Endothelial cell of umbilical vein (primary cell): ENCODE data around the gene CD81. TPM values are rescaled to one million over a fixed set of nuclear protein-coding genes. Genes with fewer than 3 reads are reported as not detected.

ENCODE experiments used
- BruUV-seq: library from RNA; stranded (reverse); fragments of 400-500 nt; replicated peaks from 2 replicates; lab custom pipeline; 2021; lab: Mats Ljungman, UMichigan
- CTCF ChIA-PET: fragments of 300-600, 350-600 bp; sonication (Branson Sonifier 250); formaldehyde crosslinking; loops from one replicate; lab custom pipeline; 2021; ENCODE audit warnings: antibody characterized with exemption, inconsistent platforms; lab: Charles Lee
- POLR2A ChIA-PET: fragments of 300-600, 350-600 bp; sonication (Branson Sonifier 250); formaldehyde crosslinking; loops from one replicate; lab custom pipeline; 2021; ENCODE audit warnings: antibody characterized with exemption, inconsistent platforms; lab: Charles Lee
- DNase-seq: peaks from one replicate; pipeline ENCODE4 v3.0.0-alpha.2; 2011; ENCODE audit warnings: low read depth, low spot score
- FAIRE-seq: peaks from 2 replicates; lab custom pipeline; 2011; peaks lifted over from hg19 to GRCh38; lab: Jason Lieb, UNC
- H2AFZ ChIP-seq: 2 replicates; pipeline ENCODE4 v1.6.0; 2012; ENCODE audit warnings: low read depth, low read length, control low read depth, inconsistent platforms
- H3K27ac ChIP-seq: 2 replicates; pipeline ENCODE4 v1.5.1; 2011; ENCODE audit warnings: low read depth, mild to moderate bottlenecking, control low read depth, low read length, moderate library complexity; ENCODE audit not compliant: insufficient read depth
- H3K27me3 ChIP-seq, 2 experiments: 2 replicates each; pipeline versions ENCODE4 v1.6.0 to v1.6.1; 2011; ENCODE audit warnings: low read length in 2 of 2, mixed read lengths in 1 of 2; ENCODE audit not compliant: control insufficient read depth in 2 of 2, insufficient read depth in 2 of 2
- H3K36me3 ChIP-seq, 2 experiments: 2 replicates in 1 of 2; 3 replicates in 1 of 2; pipeline ENCODE4 v1.5.1; 2011; ENCODE audit warnings: low read length in 2 of 2, mild to moderate bottlenecking in 1 of 2, moderate library complexity in 1 of 2; ENCODE audit not compliant: control insufficient read depth in 2 of 2, insufficient read depth in 2 of 2; ENCODE audit errors: extremely low read depth in 1 of 2
- H3K4me1 ChIP-seq: 3 replicates; pipeline ENCODE4 v1.5.1; 2011; ENCODE audit warnings: mild to moderate bottlenecking, low read length; ENCODE audit not compliant: control insufficient read depth, insufficient read depth; ENCODE audit errors: extremely low read depth
- H3K4me2 ChIP-seq: 2 replicates; pipeline ENCODE4 v1.6.1; 2011; ENCODE audit warnings: low read length, control low read depth, mixed read lengths; ENCODE audit not compliant: insufficient read depth
- H3K4me3 ChIP-seq, 3 experiments: fragments of 200-600 bp in 1 of 3; sonication (generic), shearing (Covaris generic) in 1 of 3; replicated peaks in 1 of 3; 2 replicates each; pipeline ENCODE4 v1.5.1; 2011 to 2016; ENCODE audit warnings: control low read depth in 3 of 3, low read length in 3 of 3, mild to moderate bottlenecking in 2 of 3, inconsistent platforms in 1 of 3, low read depth in 1 of 3, moderate library complexity in 1 of 3; ENCODE audit not compliant: insufficient read depth in 1 of 3
- H3K79me2 ChIP-seq: 2 replicates; pipeline ENCODE4 v1.6.0; 2012; ENCODE audit warnings: low read length, inconsistent platforms; ENCODE audit not compliant: control insufficient read depth, insufficient read depth
- H3K9ac ChIP-seq: replicated peaks from 2 replicates; pipeline ENCODE3; 2011; ENCODE audit warnings: low read length, control low read depth; ENCODE audit not compliant: insufficient read depth; ENCODE audit errors: extremely low read depth
- H3K9me1 ChIP-seq: replicated peaks from 3 replicates; pipeline ENCODE4 v1.6.0; 2011; ENCODE audit warnings: mild to moderate bottlenecking, low read length; ENCODE audit not compliant: control insufficient read depth, insufficient read depth; ENCODE audit errors: extremely low read depth
- H3K9me3 ChIP-seq: replicated peaks from 2 replicates; pipeline ENCODE4 v1.5.1; 2012; ENCODE audit warnings: low read length, inconsistent platforms; ENCODE audit not compliant: control insufficient read depth, insufficient read depth
- H4K20me1 ChIP-seq: replicated peaks from 2 replicates; pipeline ENCODE3; 2011; ENCODE audit warnings: mild to moderate bottlenecking, low read length; ENCODE audit not compliant: control insufficient read depth, insufficient read depth; ENCODE audit errors: extremely low read depth
- CTCF ChIP-seq, 2 donors: IDR thresholded peaks; 1 replicate in 1 of 2; 2 replicates in 1 of 2; pipeline ENCODE4 v1.5.1; 2011; ENCODE audit warnings: low read length in 2 of 2, mild to moderate bottlenecking in 2 of 2, moderate library complexity in 2 of 2, control low read depth in 1 of 2, inconsistent platforms in 1 of 2, low read depth in 1 of 2; ENCODE audit not compliant: insufficient read depth in 1 of 2; ENCODE audit errors: extremely low read depth in 1 of 2
- EZH2 ChIP-seq: IDR thresholded peaks from 2 replicates; pipeline ENCODE4 v1.6.1; 2012; ENCODE audit warnings: borderline replicate concordance, low read depth, mild to moderate bottlenecking, moderate library complexity, low read length, inconsistent platforms; ENCODE audit not compliant: severe bottlenecking
- FOS ChIP-seq: IDR thresholded peaks from 2 replicates; pipeline ENCODE4 v1.6.1; 2011; ENCODE audit warnings: mild to moderate bottlenecking, low read length, moderate library complexity, borderline replicate concordance; ENCODE audit not compliant: insufficient read depth
- GATA2 ChIP-seq: IDR thresholded peaks from 2 replicates; pipeline ENCODE4 v1.7.0; 2011; ENCODE audit warnings: low read depth, mild to moderate bottlenecking, moderate library complexity, mixed read lengths, low read length; ENCODE audit not compliant: insufficient read length, insufficient read depth
- JUN ChIP-seq: IDR thresholded peaks from 2 replicates; pipeline ENCODE4 v1.6.1; 2011; ENCODE audit warnings: borderline replicate concordance, low read depth; ENCODE audit not compliant: insufficient read length, insufficient read depth
- MAX ChIP-seq: IDR thresholded peaks from 2 replicates; pipeline ENCODE4 v1.6.1; 2011; ENCODE audit not compliant: insufficient read depth, insufficient read length
- MYC ChIP-seq: IDR thresholded peaks from one replicate; pipeline ENCODE4 v1.6.1; 2011; ENCODE audit warnings: mild to moderate bottlenecking, low read depth, low read length
- POLR2A ChIP-seq: IDR thresholded peaks from 2 replicates; pipeline ENCODE4 v1.6.1; 2012; ENCODE audit warnings: low read depth, mild to moderate bottlenecking, control low read depth, low read length
- POLR2AphosphoS5 ChIP-seq: IDR thresholded peaks from 2 replicates; pipeline ENCODE4 v1.6.1; 2012; ENCODE audit warnings: low read depth, mild to moderate bottlenecking, control low read depth, low read length, moderate library complexity; ENCODE audit not compliant: insufficient read depth
- dilution Hi-C: fragments of 300-500 bp; cut with MboI; formaldehyde crosslinking; loops from one replicate; pipeline ENCODE4 v1.15.0; 2019; ENCODE audit warnings: low sequenced_read_pairs; ENCODE audit not compliant: extremely low pct_ligation_motif_present
- intact Hi-C: fragments of 100-400 bp; cut with micrococcal nuclease; formaldehyde crosslinking; loops from one replicate; pipeline ENCODE4 v1.10.0; 2022
- polyA plus RNA-seq, 4 experiments: library from polyadenylated mRNA; depleted of rRNA in 3 of 4; stranded (reverse) in 3 of 4; unstranded in 1 of 4; fragments of >200 nt; gene quantifications; 2 replicates each; pipeline versions ENCODE4 v1.2.1 to v1.2.3, GENCODE V29; 2011 to 2012; ENCODE audit warnings: missing spikeins in 1 of 4
- total RNA-seq: library from RNA; stranded (reverse); gene quantifications from 2 replicates; pipeline ENCODE4 v1.2.3, GENCODE V29; 2021

Gene CD81
- total and polyA plus RNA-seq, 2 donors (not counting 3 experiments of a cell fraction or from before 2014, with no cell fraction given): 409 to 802 TPM

- ChIA-PET POLR2A (no interaction called here), CTCF (interaction anchor here (1.5 to 2.0 kb wide), 2 partner anchors 15 to 111 kb away, joined by 3 to 15 read pairs; partner anchors contain the start of gene TSSC4)
- Histone ChIP-seq H3K79me2 (no peaks in the 10 kb centered on the region), H3K27me3 (no peaks in the 10 kb centered on the region), H3K9me3 (no peaks in the 10 kb centered on the region), H3K4me3 (no peak overlapping the region), H3K9ac (no peak overlapping the region), H3K9me1 (no peaks in the 10 kb centered on the region), H3K4me1 (no peaks in the 10 kb centered on the region), H4K20me1 (no peaks in the 10 kb centered on the region), H3K36me3 (no peaks in the 10 kb centered on the region), H2AFZ (no peak overlapping the region), H3K27ac (no peak overlapping the region), H3K4me2 (no peak overlapping the region)
- dilution Hi-C loops (no loop called here), intact Hi-C loops (no loop called here)
- no peak for DNase-seq
- no peak for FAIRE-seq
- no TSS peak for BruUV-seq
- TF ChIP-seq MYC (no peak), EZH2 (no peak), FOS (no peak), CTCF (IDR thresholded peaks at IDR 0.05; ENCODE audit: extremely low read depth in 1 of 2, insufficient read depth in 1 of 2, low read depth in 1 of 2, low read length in 2 of 2) (no peak), POLR2AphosphoS5 (no peak), JUN (no peak), MAX (no peak), GATA2 (no peak), POLR2A (no peak)
These were observed 38.7 kb downstream of the CD81 start for GRCh38 chr11:2415601-2416380.
